Testis (tissue), 3 donors: Measurements from ENCODE around the gene METAP1D. TPM values are rescaled to one million over a fixed set of nuclear protein-coding genes. Genes with fewer than 3 reads are reported as not detected.

Experiments used
- DNase-seq: peaks from one replicate; pipeline ENCODE4 v3.0.0-alpha.2; 2019
- H3K27ac ChIP-seq, 2 donors: fragments of 200-600 bp; sonication (generic); one replicate each; pipeline ENCODE4 v1.5.1; 2019
- H3K27me3 ChIP-seq: fragments of 200-600 bp; sonication (generic); one replicate; pipeline ENCODE4 v1.5.1; 2019
- H3K36me3 ChIP-seq: fragments of 200-600 bp; sonication (generic); one replicate; pipeline ENCODE4 v1.5.1; 2017; ENCODE audit warnings: low read depth; ENCODE audit errors: missing control alignments
- H3K4me1 ChIP-seq: fragments of 200-600 bp; sonication (generic); one replicate; pipeline ENCODE4 v1.5.1; 2019
- H3K4me3 ChIP-seq, 2 donors: fragments of 200-600 bp; sonication (generic); one replicate each; pipeline ENCODE4 v1.5.1; 2017 to 2019
- H3K9me3 ChIP-seq: fragments of 200-600 bp; sonication (generic); one replicate; pipeline ENCODE4 v1.5.1; 2017
- POLR2A ChIP-seq: fragments of 450-650 bp; IDR thresholded peaks from one replicate; pipeline ENCODE4 v1.6.1; 2017; ENCODE audit warnings: antibody characterized with exemption, mild to moderate bottlenecking, moderate library complexity
- WGBS, 2 donors: methylation state at CpG; one replicate each; pipeline ENCODE4 v1.1.5; 2018; 5-methylcytosine and 5-hydroxymethylcytosine counted together
- intact Hi-C: fragments of 100-400 bp; cut with DNase I; formaldehyde crosslinking; loops from one replicate; pipeline ENCODE4 v1.15.1; 2023; ENCODE audit warnings: low total_unique reads
- polyA plus RNA-seq: library from polyadenylated mRNA; stranded (reverse); fragments of 350-450 nt; fragmentation: Illumina TruSeq; extraction: RNeasy Lipid Tissue Mini Kit (QIAGEN cat#74804); gene quantifications from one replicate; pipeline ENCODE4 v1.2.3, GENCODE V29; 2014; ENCODE audit warnings: low read depth, low replicate concordance; ENCODE audit not compliant: insufficient read depth
- total RNA-seq, 2 donors: library from RNA; depleted of rRNA; stranded (reverse); fragments of >200 nt; gene quantifications; one replicate each; pipeline ENCODE4 v1.2.3, GENCODE V29; 2016
- TF ChIP-seq, protein P1 (sequence below), 3 experiments: fragments of 450-650 bp in 2 of 3; fragments of 200-600 bp in 1 of 3; sonication (generic) in 1 of 3; IDR thresholded peaks; one replicate each; pipeline ENCODE4 v1.5.1; 2016 to 2019; ENCODE audit warnings: antibody characterized with exemption in 3 of 3, mild to moderate bottlenecking in 2 of 3, moderate library complexity in 1 of 3

METAP1D gene
- total and polyA plus RNA-seq, 3 donors from 2014 or later: 4.5 to 15.3 (median 13.6) TPM

DNA sequence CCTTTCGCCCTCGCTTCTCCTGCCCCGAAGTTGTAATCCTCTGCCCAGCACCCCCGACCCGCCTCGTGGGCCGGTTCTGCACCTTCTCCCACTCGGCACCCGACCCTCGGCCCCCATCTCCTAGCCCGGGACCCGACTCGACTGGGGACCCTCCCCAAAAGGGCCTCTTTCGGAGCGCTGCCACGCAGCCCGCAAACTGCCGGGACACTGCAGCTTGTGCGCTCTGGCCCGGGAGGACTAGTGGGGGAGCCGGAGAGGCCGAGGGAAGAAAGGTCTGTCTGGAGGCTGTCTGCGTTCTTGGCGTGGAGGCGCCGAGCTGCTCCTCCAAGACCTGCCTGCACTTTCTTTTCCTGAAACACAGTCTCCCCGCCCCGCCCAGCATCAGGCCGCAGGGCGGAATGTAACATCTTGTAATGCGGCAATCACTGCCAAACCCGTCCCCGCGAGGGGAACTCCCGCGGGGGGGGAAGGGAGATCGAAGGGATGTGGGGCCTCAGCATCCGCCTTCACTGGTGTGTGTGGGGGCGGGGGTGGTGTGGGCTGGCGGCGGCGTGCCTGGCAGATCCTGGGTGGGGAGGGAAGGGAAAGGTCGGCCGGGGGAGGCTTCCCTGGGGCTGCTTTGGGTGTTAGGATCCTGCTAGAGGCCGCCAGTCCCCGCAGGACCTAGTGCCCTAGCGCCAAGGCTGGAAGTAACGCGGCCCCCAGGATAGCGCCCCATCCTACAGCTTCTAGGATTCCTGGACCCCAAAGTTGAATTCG, 95.6 kb downstream of the METAP1D start:
- H3K27me3 ChIP-seq: no peaks in the 10 kb centered on the region
- no peak overlapping the region for H3K27ac ChIP-seq
- intact Hi-C loops: no loop called here

DNA sequence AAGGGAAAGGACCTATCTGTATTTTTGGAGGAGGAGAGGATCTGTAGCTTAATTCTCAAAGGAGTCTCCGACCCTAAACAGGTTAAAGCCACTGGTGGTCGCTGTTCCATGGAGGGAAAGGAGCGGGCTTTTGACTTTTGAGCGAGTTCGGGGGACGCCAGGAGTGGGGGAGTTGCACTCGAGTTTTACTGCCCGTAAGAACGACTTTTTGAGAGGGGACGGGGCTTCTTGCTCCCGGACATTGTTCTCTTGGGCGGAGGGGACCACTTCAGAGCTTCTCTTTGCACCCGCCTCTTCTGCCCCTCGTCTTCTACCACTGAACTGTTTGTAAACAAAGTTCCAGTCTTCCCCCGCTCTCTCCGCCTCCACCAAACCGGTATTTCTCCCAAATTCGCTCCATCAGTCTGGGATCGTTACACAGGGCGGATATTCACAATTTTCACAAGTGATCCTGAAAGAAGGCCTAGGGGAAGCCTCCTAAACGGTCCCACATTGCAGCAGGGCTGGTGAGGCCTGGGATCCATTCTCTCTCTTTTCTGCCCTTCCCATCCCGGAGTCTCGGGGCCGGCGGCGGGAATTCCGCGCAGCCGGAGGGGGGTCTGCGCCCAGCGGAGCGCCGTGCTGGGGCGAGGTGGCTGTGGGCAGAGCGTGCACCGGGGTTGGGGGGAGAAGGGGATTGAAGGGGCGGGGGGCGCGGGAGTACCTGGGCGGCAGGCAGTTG, 96.3 kb downstream of the METAP1D start:
- H3K4me3 ChIP-seq: no peak overlapping the region
- H3K36me3 ChIP-seq: no peaks in the 10 kb centered on the region
- H3K27ac ChIP-seq: no peak overlapping the region
- no peak for DNase-seq
- peaks cover 14% of the 10 kb centered on the region for H3K4me1 ChIP-seq
- intact Hi-C loops: no loop called here
- no peaks in the 10 kb centered on the region for H3K9me3 ChIP-seq
- TF ChIP-seq, protein P1, sequence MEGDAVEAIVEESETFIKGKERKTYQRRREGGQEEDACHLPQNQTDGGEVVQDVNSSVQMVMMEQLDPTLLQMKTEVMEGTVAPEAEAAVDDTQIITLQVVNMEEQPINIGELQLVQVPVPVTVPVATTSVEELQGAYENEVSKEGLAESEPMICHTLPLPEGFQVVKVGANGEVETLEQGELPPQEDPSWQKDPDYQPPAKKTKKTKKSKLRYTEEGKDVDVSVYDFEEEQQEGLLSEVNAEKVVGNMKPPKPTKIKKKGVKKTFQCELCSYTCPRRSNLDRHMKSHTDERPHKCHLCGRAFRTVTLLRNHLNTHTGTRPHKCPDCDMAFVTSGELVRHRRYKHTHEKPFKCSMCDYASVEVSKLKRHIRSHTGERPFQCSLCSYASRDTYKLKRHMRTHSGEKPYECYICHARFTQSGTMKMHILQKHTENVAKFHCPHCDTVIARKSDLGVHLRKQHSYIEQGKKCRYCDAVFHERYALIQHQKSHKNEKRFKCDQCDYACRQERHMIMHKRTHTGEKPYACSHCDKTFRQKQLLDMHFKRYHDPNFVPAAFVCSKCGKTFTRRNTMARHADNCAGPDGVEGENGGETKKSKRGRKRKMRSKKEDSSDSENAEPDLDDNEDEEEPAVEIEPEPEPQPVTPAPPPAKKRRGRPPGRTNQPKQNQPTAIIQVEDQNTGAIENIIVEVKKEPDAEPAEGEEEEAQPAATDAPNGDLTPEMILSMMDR (IDR thresholded peaks at IDR 0.05): no peak
- TF ChIP-seq POLR2A: no peak
- H3K27me3 ChIP-seq: no peaks in the 10 kb centered on the region
- 5 to 8% methylated on average over 39 to 40 of the region's 40 CpGs for WGBS, 2 donors

More for the DNA sequence above, 95.6 kb downstream of the METAP1D start:
- TF ChIP-seq, protein P1 (IDR thresholded peaks at IDR 0.05): no peak
- TF ChIP-seq POLR2A: no peak
- peak; percentile 61 for DNase-seq
- Histone ChIP-seq H3K36me3 (no peaks in the 10 kb centered on the region), H3K4me1 (peaks cover 14% of the 10 kb centered on the region), H3K4me3 (peak overlapping the region; percentile 10 to 29), H3K9me3 (no peaks in the 10 kb centered on the region)
- 1 to 2% methylated on average over 14 to 50 of the region's 51 CpGs for WGBS, 2 donors

DNA sequence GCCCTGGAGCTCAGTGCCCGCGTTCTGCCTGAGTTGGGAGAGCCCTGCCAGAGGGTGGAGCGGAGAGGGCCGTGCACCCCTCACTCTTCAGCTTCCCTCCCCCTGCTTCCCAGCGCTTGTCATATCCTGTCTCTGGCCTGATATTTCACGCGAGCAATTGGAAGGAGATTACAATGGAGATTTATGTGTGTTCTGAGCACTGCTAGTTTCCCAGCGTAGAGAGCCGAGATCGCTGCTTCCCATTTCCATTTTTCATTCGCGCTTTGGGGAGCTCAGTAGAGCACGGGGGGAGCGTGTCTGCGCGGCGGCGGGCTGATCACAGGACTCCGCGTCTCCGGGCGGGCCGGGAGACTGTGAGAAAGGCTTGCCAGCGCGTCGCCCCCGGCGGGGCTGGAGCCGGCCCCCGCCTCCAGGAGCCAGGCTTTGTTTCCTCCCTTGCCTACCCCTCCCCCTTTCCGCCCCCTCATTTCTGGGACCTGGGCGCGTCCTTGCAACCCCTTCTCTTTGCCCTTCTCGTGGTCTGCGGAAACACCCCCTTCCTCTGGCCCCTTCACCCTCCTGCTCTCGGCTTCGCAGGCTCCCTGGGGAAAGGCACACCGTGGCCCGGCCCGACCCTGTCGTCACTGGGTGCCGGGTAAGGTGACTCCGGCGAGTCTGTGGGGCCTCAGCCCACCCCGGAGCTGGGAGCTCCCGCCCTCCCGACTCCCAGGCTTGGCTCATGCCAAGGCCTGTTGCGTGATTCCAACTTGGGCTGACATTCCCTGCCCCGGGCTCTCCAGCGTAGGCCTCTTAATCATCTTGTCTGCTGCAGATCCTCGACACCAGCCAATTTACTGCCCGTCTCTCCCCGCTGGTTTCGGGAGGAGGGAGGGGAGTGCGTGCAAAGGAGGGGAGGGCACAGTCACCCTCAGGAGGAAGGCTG, 97.1 kb downstream of the METAP1D start:
- 4 to 5% methylated on average over 37 to 55 of the region's 55 CpGs for WGBS, 2 donors

DNA sequence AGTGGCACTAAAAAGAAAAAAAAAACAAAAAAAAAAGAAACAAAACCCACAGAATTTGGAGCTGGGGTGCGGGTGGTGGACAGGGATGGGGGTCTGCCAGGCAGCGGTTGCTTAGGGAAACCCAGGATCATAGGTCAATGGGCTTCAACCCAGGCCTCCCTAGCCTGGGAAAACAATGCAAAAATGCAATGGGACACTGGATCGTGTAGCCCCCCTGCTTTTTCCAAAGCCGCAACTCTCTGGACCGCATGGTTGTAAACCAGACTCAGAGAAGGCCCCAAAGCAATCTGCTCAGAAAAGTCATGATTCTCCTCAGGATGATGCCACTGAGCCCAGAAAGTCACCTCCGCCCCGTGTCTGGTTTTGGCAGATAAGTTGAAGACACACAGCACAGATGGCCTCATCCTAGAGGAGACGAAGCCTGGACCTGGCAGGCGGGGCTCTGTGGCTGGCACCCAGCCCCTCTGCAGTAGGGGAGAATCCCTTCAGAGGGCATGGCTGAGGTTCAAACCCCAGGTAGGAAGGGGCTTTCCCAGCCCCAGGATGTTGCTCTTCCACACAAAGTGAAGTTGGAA, 97.9 kb downstream of the METAP1D start:
- no peak for DNase-seq
- Histone ChIP-seq H3K27me3 (peaks cover 7% of the 10 kb centered on the region), H3K4me3 (no peak overlapping the region), H3K27ac (no peak overlapping the region), H3K36me3 (no peaks in the 10 kb centered on the region), H3K9me3 (no peaks in the 10 kb centered on the region), H3K4me1 (peaks cover 28% of the 10 kb centered on the region)
- intact Hi-C loops: no loop called here
- TF ChIP-seq, protein P1 (IDR thresholded peaks at IDR 0.05): no peak
- 39 to 43% methylated on average over 9 of the region's 9 CpGs for WGBS, 2 donors

More for the DNA sequence above, 97.1 kb downstream of the METAP1D start:
- H3K4me3 ChIP-seq: no peak overlapping the region
- H3K27ac ChIP-seq: no peak overlapping the region
- no peak for DNase-seq
- intact Hi-C loops: no loop called here
- peaks cover 2% of the 10 kb centered on the region for H3K27me3 ChIP-seq
- TF ChIP-seq, protein P1 (IDR thresholded peaks at IDR 0.05): no peak
- no peak for TF ChIP-seq POLR2A
- H3K4me1 ChIP-seq: peaks cover 21% of the 10 kb centered on the region
- no peaks in the 10 kb centered on the region for H3K9me3 ChIP-seq
- H3K36me3 ChIP-seq: no peaks in the 10 kb centered on the region
